B cell (primary cell): ENCODE measurements around the gene BAZ2B.

Source experiments
- CTCF ChIP-seq: fragments of 200-600 bp; IDR thresholded peaks from one replicate; pipeline ENCODE4 v1.8.0; 2022; ENCODE audit warnings: antibody characterized with exemption, mild to moderate bottlenecking
- EZH2 ChIP-seq: IDR thresholded peaks from 2 replicates; pipeline ENCODE4 v1.6.1; 2012; ENCODE audit warnings: borderline replicate concordance, low read depth, mild to moderate bottlenecking, moderate library complexity, low read length; ENCODE audit not compliant: insufficient read depth, poor library complexity, severe bottlenecking

- no peak for TF ChIP-seq CTCF
- TF ChIP-seq EZH2, result no peak
Measured at GRCh38 chr2:159592441-159592840, 23.9 kb downstream of the BAZ2B start.
